Endothelial cell of umbilical vein (primary cell): ENCODE measurements around the gene SCIMP. TPM values are rescaled to one million over a fixed set of nuclear protein-coding genes. Genes with fewer than 3 reads are reported as not detected.

Source experiments
- BruUV-seq: library from RNA; stranded (reverse); fragments of 400-500 nt; replicated peaks from 2 replicates; lab custom pipeline; 2021; lab: Mats Ljungman, UMichigan
- CTCF ChIA-PET: fragments of 300-600, 350-600 bp; sonication (Branson Sonifier 250); formaldehyde crosslinking; loops from one replicate; lab custom pipeline; 2021; ENCODE audit warnings: antibody characterized with exemption, inconsistent platforms; lab: Charles Lee
- POLR2A ChIA-PET: fragments of 300-600, 350-600 bp; sonication (Branson Sonifier 250); formaldehyde crosslinking; loops from one replicate; lab custom pipeline; 2021; ENCODE audit warnings: antibody characterized with exemption, inconsistent platforms; lab: Charles Lee
- DNase-seq: peaks from one replicate; pipeline ENCODE4 v3.0.0-alpha.2; 2011; ENCODE audit warnings: low read depth, low spot score
- FAIRE-seq: peaks from 2 replicates; lab custom pipeline; 2011; peaks lifted over from hg19 to GRCh38; lab: Jason Lieb, UNC
- H2AFZ ChIP-seq: 2 replicates; pipeline ENCODE4 v1.6.0; 2012; ENCODE audit warnings: low read depth, low read length, control low read depth, inconsistent platforms
- H3K27ac ChIP-seq: 2 replicates; pipeline ENCODE4 v1.5.1; 2011; ENCODE audit warnings: low read depth, mild to moderate bottlenecking, control low read depth, low read length, moderate library complexity; ENCODE audit not compliant: insufficient read depth
- H3K27me3 ChIP-seq, 2 experiments: 2 replicates each; pipeline versions ENCODE4 v1.6.0 to v1.6.1; 2011; ENCODE audit warnings: low read length in 2 of 2, mixed read lengths in 1 of 2; ENCODE audit not compliant: control insufficient read depth in 2 of 2, insufficient read depth in 2 of 2
- H3K36me3 ChIP-seq, 2 experiments: 2 replicates in 1 of 2; 3 replicates in 1 of 2; pipeline ENCODE4 v1.5.1; 2011; ENCODE audit warnings: low read length in 2 of 2, mild to moderate bottlenecking in 1 of 2, moderate library complexity in 1 of 2; ENCODE audit not compliant: control insufficient read depth in 2 of 2, insufficient read depth in 2 of 2; ENCODE audit errors: extremely low read depth in 1 of 2
- H3K4me1 ChIP-seq: 3 replicates; pipeline ENCODE4 v1.5.1; 2011; ENCODE audit warnings: mild to moderate bottlenecking, low read length; ENCODE audit not compliant: control insufficient read depth, insufficient read depth; ENCODE audit errors: extremely low read depth
- H3K4me2 ChIP-seq: 2 replicates; pipeline ENCODE4 v1.6.1; 2011; ENCODE audit warnings: low read length, control low read depth, mixed read lengths; ENCODE audit not compliant: insufficient read depth
- H3K4me3 ChIP-seq, 3 experiments: fragments of 200-600 bp in 1 of 3; sonication (generic), shearing (Covaris generic) in 1 of 3; replicated peaks in 1 of 3; 2 replicates each; pipeline ENCODE4 v1.5.1; 2011 to 2016; ENCODE audit warnings: control low read depth in 3 of 3, low read length in 3 of 3, mild to moderate bottlenecking in 2 of 3, inconsistent platforms in 1 of 3, low read depth in 1 of 3, moderate library complexity in 1 of 3; ENCODE audit not compliant: insufficient read depth in 1 of 3
- H3K79me2 ChIP-seq: 2 replicates; pipeline ENCODE4 v1.6.0; 2012; ENCODE audit warnings: low read length, inconsistent platforms; ENCODE audit not compliant: control insufficient read depth, insufficient read depth
- H3K9ac ChIP-seq: replicated peaks from 2 replicates; pipeline ENCODE3; 2011; ENCODE audit warnings: low read length, control low read depth; ENCODE audit not compliant: insufficient read depth; ENCODE audit errors: extremely low read depth
- H3K9me1 ChIP-seq: replicated peaks from 3 replicates; pipeline ENCODE4 v1.6.0; 2011; ENCODE audit warnings: mild to moderate bottlenecking, low read length; ENCODE audit not compliant: control insufficient read depth, insufficient read depth; ENCODE audit errors: extremely low read depth
- H3K9me3 ChIP-seq: replicated peaks from 2 replicates; pipeline ENCODE4 v1.5.1; 2012; ENCODE audit warnings: low read length, inconsistent platforms; ENCODE audit not compliant: control insufficient read depth, insufficient read depth
- H4K20me1 ChIP-seq: replicated peaks from 2 replicates; pipeline ENCODE3; 2011; ENCODE audit warnings: mild to moderate bottlenecking, low read length; ENCODE audit not compliant: control insufficient read depth, insufficient read depth; ENCODE audit errors: extremely low read depth
- EZH2 ChIP-seq: IDR thresholded peaks from 2 replicates; pipeline ENCODE4 v1.6.1; 2012; ENCODE audit warnings: borderline replicate concordance, low read depth, mild to moderate bottlenecking, moderate library complexity, low read length, inconsistent platforms; ENCODE audit not compliant: severe bottlenecking
- FOS ChIP-seq: IDR thresholded peaks from 2 replicates; pipeline ENCODE4 v1.6.1; 2011; ENCODE audit warnings: mild to moderate bottlenecking, low read length, moderate library complexity, borderline replicate concordance; ENCODE audit not compliant: insufficient read depth
- GATA2 ChIP-seq: IDR thresholded peaks from 2 replicates; pipeline ENCODE4 v1.7.0; 2011; ENCODE audit warnings: low read depth, mild to moderate bottlenecking, moderate library complexity, mixed read lengths, low read length; ENCODE audit not compliant: insufficient read length, insufficient read depth
- JUN ChIP-seq: IDR thresholded peaks from 2 replicates; pipeline ENCODE4 v1.6.1; 2011; ENCODE audit warnings: borderline replicate concordance, low read depth; ENCODE audit not compliant: insufficient read length, insufficient read depth
- MYC ChIP-seq: IDR thresholded peaks from one replicate; pipeline ENCODE4 v1.6.1; 2011; ENCODE audit warnings: mild to moderate bottlenecking, low read depth, low read length
- POLR2A ChIP-seq: IDR thresholded peaks from 2 replicates; pipeline ENCODE4 v1.6.1; 2012; ENCODE audit warnings: low read depth, mild to moderate bottlenecking, control low read depth, low read length
- POLR2AphosphoS5 ChIP-seq: IDR thresholded peaks from 2 replicates; pipeline ENCODE4 v1.6.1; 2012; ENCODE audit warnings: low read depth, mild to moderate bottlenecking, control low read depth, low read length, moderate library complexity; ENCODE audit not compliant: insufficient read depth
- dilution Hi-C: fragments of 300-500 bp; cut with MboI; formaldehyde crosslinking; loops from one replicate; pipeline ENCODE4 v1.15.0; 2019; ENCODE audit warnings: low sequenced_read_pairs; ENCODE audit not compliant: extremely low pct_ligation_motif_present
- intact Hi-C: fragments of 100-400 bp; cut with micrococcal nuclease; formaldehyde crosslinking; loops from one replicate; pipeline ENCODE4 v1.10.0; 2022
- polyA plus RNA-seq, 4 experiments: library from polyadenylated mRNA; depleted of rRNA in 3 of 4; stranded (reverse) in 3 of 4; unstranded in 1 of 4; fragments of >200 nt; gene quantifications; 2 replicates each; pipeline versions ENCODE4 v1.2.1 to v1.2.3, GENCODE V29; 2011 to 2012; ENCODE audit warnings: missing spikeins in 1 of 4
- total RNA-seq: library from RNA; stranded (reverse); gene quantifications from 2 replicates; pipeline ENCODE4 v1.2.3, GENCODE V29; 2021
- TF ChIP-seq, protein P1 (sequence below): IDR thresholded peaks from 2 replicates; pipeline ENCODE4 v1.6.1; 2011; ENCODE audit not compliant: insufficient read depth, insufficient read length
- TF ChIP-seq, protein P2 (sequence below), 2 donors: IDR thresholded peaks; 1 replicate in 1 of 2; 2 replicates in 1 of 2; pipeline ENCODE4 v1.5.1; 2011; ENCODE audit warnings: low read length in 2 of 2, mild to moderate bottlenecking in 2 of 2, moderate library complexity in 2 of 2, control low read depth in 1 of 2, inconsistent platforms in 1 of 2, low read depth in 1 of 2; ENCODE audit not compliant: insufficient read depth in 1 of 2; ENCODE audit errors: extremely low read depth in 1 of 2

The SCIMP gene
- total and polyA plus RNA-seq, 2 donors (not counting 3 experiments of a cell fraction or from before 2014, with no cell fraction given): not detected

- H3K9me3 ChIP-seq: peaks cover 31% of the 10 kb centered on the region
Observed at GRCh38 chr17:5184288-5184687, 50.4 kb downstream of the SCIMP start.

More at GRCh38 chr17:5184288-5184687, 50.4 kb downstream of the SCIMP start:
- Histone ChIP-seq H3K36me3 (no peaks in the 10 kb centered on the region), H2AFZ (no peak overlapping the region), H3K79me2 (no peaks in the 10 kb centered on the region), H3K4me1 (no peaks in the 10 kb centered on the region), H3K27ac (no peak overlapping the region), H3K4me3 (no peak overlapping the region), H3K9me1 (no peaks in the 10 kb centered on the region), H3K27me3 (no peaks in the 10 kb centered on the region), H3K9ac (no peak overlapping the region), H4K20me1 (no peaks in the 10 kb centered on the region), H3K4me2 (no peak overlapping the region)
- FAIRE-seq (no peak), DNase-seq (no peak)
- BruUV-seq: no TSS peak
- dilution Hi-C loops (no loop called here), intact Hi-C loops (no loop called here)
- TF ChIP-seq POLR2A (no peak), MYC (no peak), JUN (no peak), EZH2 (no peak), GATA2 (no peak), POLR2AphosphoS5 (no peak), FOS (no peak)
- TF ChIP-seq, protein P1, sequence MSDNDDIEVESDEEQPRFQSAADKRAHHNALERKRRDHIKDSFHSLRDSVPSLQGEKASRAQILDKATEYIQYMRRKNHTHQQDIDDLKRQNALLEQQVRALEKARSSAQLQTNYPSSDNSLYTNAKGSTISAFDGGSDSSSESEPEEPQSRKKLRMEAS: no peak
- TF ChIP-seq, protein P2, sequence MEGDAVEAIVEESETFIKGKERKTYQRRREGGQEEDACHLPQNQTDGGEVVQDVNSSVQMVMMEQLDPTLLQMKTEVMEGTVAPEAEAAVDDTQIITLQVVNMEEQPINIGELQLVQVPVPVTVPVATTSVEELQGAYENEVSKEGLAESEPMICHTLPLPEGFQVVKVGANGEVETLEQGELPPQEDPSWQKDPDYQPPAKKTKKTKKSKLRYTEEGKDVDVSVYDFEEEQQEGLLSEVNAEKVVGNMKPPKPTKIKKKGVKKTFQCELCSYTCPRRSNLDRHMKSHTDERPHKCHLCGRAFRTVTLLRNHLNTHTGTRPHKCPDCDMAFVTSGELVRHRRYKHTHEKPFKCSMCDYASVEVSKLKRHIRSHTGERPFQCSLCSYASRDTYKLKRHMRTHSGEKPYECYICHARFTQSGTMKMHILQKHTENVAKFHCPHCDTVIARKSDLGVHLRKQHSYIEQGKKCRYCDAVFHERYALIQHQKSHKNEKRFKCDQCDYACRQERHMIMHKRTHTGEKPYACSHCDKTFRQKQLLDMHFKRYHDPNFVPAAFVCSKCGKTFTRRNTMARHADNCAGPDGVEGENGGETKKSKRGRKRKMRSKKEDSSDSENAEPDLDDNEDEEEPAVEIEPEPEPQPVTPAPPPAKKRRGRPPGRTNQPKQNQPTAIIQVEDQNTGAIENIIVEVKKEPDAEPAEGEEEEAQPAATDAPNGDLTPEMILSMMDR (IDR thresholded peaks at IDR 0.05; ENCODE audit: extremely low read depth in 1 of 2, insufficient read depth in 1 of 2, low read depth in 1 of 2, low read length in 2 of 2): no peak
- ChIA-PET POLR2A (no interaction called here), CTCF (no interaction called here)
